MM.1S (cell line): ENCODE measurements around the gene GLT8D1.

Experiments used
- DNase-seq: peaks from one replicate; pipeline ENCODE4 v3.0.0-alpha.2; 2015
- H2AFZ ChIP-seq: fragments of 300-600 bp; sonication (generic); 2 replicates; pipeline ENCODE4 v1.6.0; 2016; ENCODE audit warnings: antibody characterized with exemption, low read length
- H3F3A ChIP-seq: fragments of 300-600 bp; sonication (generic); 2 replicates; pipeline ENCODE4 v1.6.1; 2016; ENCODE audit warnings: mild to moderate bottlenecking, antibody characterized with exemption, low read length, moderate library complexity, mixed read lengths; ENCODE audit not compliant: insufficient read depth
- H3K27ac ChIP-seq: fragments of 300-600 bp; sonication (generic); 2 replicates; pipeline ENCODE4 v1.5.1; 2016; ENCODE audit warnings: mild to moderate bottlenecking, low read length
- H3K27me3 ChIP-seq: fragments of 300-600 bp; sonication (generic); replicated peaks from 2 replicates; pipeline ENCODE4 v1.6.0; 2016; ENCODE audit warnings: low read length; ENCODE audit not compliant: insufficient read depth
- H3K36me3 ChIP-seq: fragments of 300-600 bp; sonication (generic); replicated peaks from 2 replicates; pipeline ENCODE4 v1.6.1; 2016; ENCODE audit warnings: mild to moderate bottlenecking, low read length, mixed read lengths; ENCODE audit not compliant: insufficient read depth
- H3K4me1 ChIP-seq: fragments of 300-600 bp; sonication (generic); 2 replicates; pipeline ENCODE4 v1.6.1; 2016; ENCODE audit warnings: low read length, mixed read lengths
- H3K4me2 ChIP-seq: fragments of 300-600 bp; sonication (generic); 2 replicates; pipeline ENCODE4 v1.6.0; 2016; ENCODE audit warnings: low read depth, low read length
- H3K4me3 ChIP-seq: fragments of 300-600 bp; sonication (generic); 2 replicates; pipeline ENCODE4 v1.5.1; 2016; ENCODE audit warnings: low read length, mixed read lengths
- H3K79me2 ChIP-seq: fragments of 300-600 bp; sonication (generic); 2 replicates; pipeline ENCODE4 v1.6.1; 2016; ENCODE audit warnings: mixed run types, low read length, mixed read lengths
- H3K9ac ChIP-seq: fragments of 300-600 bp; sonication (generic); 2 replicates; pipeline ENCODE4 v1.6.1; 2016; ENCODE audit warnings: low read length, mixed read lengths
- H3K9me2 ChIP-seq: fragments of 300-600 bp; sonication (generic); replicated peaks from 2 replicates; pipeline ENCODE4 v1.6.1; 2016; ENCODE audit warnings: mild to moderate bottlenecking, low read length, mixed read lengths; ENCODE audit not compliant: insufficient read depth
- H3K9me3 ChIP-seq: fragments of 300-600 bp; sonication (generic); replicated peaks from 2 replicates; pipeline ENCODE4 v1.6.1; 2016; ENCODE audit warnings: mild to moderate bottlenecking, low read length, mixed read lengths; ENCODE audit not compliant: insufficient read depth
- H4K20me1 ChIP-seq: fragments of 300-600 bp; sonication (generic); 2 replicates; pipeline ENCODE4 v1.6.1; 2016; ENCODE audit warnings: mild to moderate bottlenecking, low read length, moderate library complexity, mixed read lengths; ENCODE audit not compliant: insufficient read depth
- EZH2 ChIP-seq: fragments of 300-600 bp; sonication (generic); optimal IDR thresholded peaks from 2 replicates; pipeline ENCODE3; 2017; ENCODE audit warnings: low read depth, mild to moderate bottlenecking, antibody characterized with exemption, low read length, mixed read lengths
- EZH2phosphoT487 ChIP-seq: fragments of 300-600 bp; sonication (generic); IDR thresholded peaks from 2 replicates; pipeline ENCODE4 v1.6.1; 2018; ENCODE audit warnings: antibody characterized with exemption, low read length
- TF ChIP-seq, protein P1 (sequence below): fragments of 300-600 bp; sonication (generic); IDR thresholded peaks from 2 replicates; pipeline ENCODE4 v1.5.1; 2016; ENCODE audit warnings: antibody characterized with exemption, low read length, mixed read lengths

Gene GLT8D1

DNA sequence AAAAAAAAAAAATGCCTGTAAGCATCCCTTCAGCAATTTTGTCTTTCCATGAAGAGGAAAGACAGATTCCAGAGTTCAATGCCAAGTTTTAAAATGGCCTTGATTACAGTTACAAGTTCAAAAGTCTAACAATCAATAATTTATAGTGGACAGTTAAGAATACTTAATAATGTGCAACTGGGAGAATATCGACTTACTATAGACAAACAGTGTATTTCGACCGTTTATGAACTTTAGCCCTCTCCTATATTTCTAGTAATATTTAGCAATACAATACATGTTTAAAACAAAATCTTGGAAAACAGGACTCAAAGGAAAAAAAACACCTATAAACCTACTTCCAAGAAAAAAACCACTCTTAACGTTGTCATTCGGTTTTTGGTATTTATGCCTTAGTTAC is 21.4 kb downstream of the GLT8D1 start:
- no peak for DNase-seq
- Histone ChIP-seq H3K9me2 (no peaks in the 10 kb centered on the region), H3K9ac (peak overlapping the region; percentile 79; the same call in 1 of the 2 replicates), H3K27ac (peak overlapping the region; percentile 78; the same call in 1 of the 2 replicates), H3K4me3 (peak overlapping the region; percentile 66), H3K36me3 (peaks cover 29% of the 10 kb centered on the region), H3F3A (peaks cover 46% of the 10 kb centered on the region), H3K27me3 (no peaks in the 10 kb centered on the region), H2AFZ (no peak overlapping the region), H3K79me2 (peaks cover 95% of the 10 kb centered on the region), H3K4me2 (peak overlapping the region; percentile 70), H3K9me3 (no peaks in the 10 kb centered on the region), H3K4me1 (peaks cover 48% of the 10 kb centered on the region), H4K20me1 (no peaks in the 10 kb centered on the region)
- TF ChIP-seq EZH2phosphoT487 (no peak), EZH2 (no peak)
- TF ChIP-seq, protein P1, sequence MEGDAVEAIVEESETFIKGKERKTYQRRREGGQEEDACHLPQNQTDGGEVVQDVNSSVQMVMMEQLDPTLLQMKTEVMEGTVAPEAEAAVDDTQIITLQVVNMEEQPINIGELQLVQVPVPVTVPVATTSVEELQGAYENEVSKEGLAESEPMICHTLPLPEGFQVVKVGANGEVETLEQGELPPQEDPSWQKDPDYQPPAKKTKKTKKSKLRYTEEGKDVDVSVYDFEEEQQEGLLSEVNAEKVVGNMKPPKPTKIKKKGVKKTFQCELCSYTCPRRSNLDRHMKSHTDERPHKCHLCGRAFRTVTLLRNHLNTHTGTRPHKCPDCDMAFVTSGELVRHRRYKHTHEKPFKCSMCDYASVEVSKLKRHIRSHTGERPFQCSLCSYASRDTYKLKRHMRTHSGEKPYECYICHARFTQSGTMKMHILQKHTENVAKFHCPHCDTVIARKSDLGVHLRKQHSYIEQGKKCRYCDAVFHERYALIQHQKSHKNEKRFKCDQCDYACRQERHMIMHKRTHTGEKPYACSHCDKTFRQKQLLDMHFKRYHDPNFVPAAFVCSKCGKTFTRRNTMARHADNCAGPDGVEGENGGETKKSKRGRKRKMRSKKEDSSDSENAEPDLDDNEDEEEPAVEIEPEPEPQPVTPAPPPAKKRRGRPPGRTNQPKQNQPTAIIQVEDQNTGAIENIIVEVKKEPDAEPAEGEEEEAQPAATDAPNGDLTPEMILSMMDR, result no peak

DNA sequence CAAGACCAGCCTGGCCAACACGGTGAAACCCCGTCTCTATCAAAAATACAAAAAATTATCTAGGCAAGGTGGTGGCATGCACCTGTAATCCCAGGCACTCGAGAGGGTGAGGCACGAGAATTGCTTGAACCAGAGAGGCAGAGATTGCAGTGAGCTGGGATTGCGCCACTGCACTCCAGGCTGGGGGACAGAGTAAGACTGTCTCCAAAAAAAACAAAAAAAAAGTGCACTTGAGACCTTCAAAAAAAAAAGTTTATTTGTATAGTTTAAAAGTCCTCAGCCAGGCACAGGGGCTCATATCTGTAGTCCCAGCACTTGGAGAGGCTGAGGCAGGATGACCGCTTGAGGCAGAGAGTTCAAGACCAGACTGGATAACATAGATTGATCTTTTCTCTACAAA is 22.0 kb downstream of the GLT8D1 start:
- Histone ChIP-seq H3K27ac (no peak overlapping the region), H3K36me3 (peaks cover 23% of the 10 kb centered on the region), H3K4me1 (peaks cover 42% of the 10 kb centered on the region), H3K4me3 (no peak overlapping the region), H3K27me3 (no peaks in the 10 kb centered on the region), H3F3A (peaks cover 41% of the 10 kb centered on the region), H2AFZ (no peak overlapping the region), H3K4me2 (peak overlapping the region; percentile 70; the same call in 1 of the 2 replicates), H3K9me2 (no peaks in the 10 kb centered on the region), H3K79me2 (peaks cover 95% of the 10 kb centered on the region), H4K20me1 (no peaks in the 10 kb centered on the region), H3K9me3 (no peaks in the 10 kb centered on the region), H3K9ac (no peak overlapping the region)
- DNase-seq, result no peak
- TF ChIP-seq EZH2phosphoT487 (no peak), EZH2 (no peak)
- TF ChIP-seq, protein P1, result no peak

DNA sequence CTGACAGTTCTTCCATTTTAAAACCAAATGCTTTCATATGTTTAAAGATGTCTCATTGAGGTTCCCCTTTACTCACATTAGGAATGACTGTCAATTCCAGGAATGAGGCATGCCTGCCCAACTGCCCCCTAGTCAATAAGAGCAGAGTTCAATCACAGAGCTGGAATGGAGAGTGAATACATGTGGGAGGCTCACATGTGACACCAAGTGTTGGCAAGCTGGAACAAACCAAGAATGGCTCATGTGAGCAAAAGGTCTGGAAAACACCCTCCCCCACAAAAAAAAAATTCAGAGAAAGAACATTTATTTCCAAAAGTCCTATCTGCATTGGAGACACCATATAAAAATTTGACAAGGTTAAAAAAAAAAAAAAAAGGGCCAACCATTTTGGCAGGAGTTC is 23.6 kb downstream of the GLT8D1 start:
- peaks cover 25% of the 10 kb centered on the region for H3F3A ChIP-seq
- H3K36me3 ChIP-seq, result peaks cover 17% of the 10 kb centered on the region; the same call in 1 of the 2 replicates
- TF ChIP-seq, protein P1, result peak; percentile 25; the same call in 1 of the 2 replicates
- TF ChIP-seq EZH2 (no peak), EZH2phosphoT487 (no peak)
- H3K4me2 ChIP-seq, result peak overlapping the region; percentile 51
- H3K79me2 ChIP-seq, result peaks cover 85% of the 10 kb centered on the region
- H2AFZ ChIP-seq, result no peak overlapping the region
- H3K9ac ChIP-seq, result peak overlapping the region; percentile 4; the same call in 1 of the 2 replicates
- no peaks in the 10 kb centered on the region for H3K9me3 ChIP-seq
- H3K27me3 ChIP-seq, result no peaks in the 10 kb centered on the region
- peaks cover 26% of the 10 kb centered on the region for H3K4me1 ChIP-seq
- H4K20me1 ChIP-seq, result no peaks in the 10 kb centered on the region
- peak overlapping the region; percentile 1; the same call in 1 of the 2 replicates for H3K4me3 ChIP-seq
- H3K9me2 ChIP-seq, result no peaks in the 10 kb centered on the region
- DNase-seq, result no peak
- peak overlapping the region; percentile 41; the same call in 1 of the 2 replicates for H3K27ac ChIP-seq
